H1 (cell line): ENCODE results near the gene DLGAP3. TPM values are rescaled to one million over a fixed set of nuclear protein-coding genes. Genes with fewer than 3 reads are reported as not detected.

ENCODE experiments used
- CTCF ChIA-PET: fragments of 300-600 bp; sonication (Branson Sonifier 250); formaldehyde crosslinking; loops from one replicate; lab custom pipeline; 2021; ENCODE audit not compliant: partially characterized antibody; lab: Charles Lee
- POLR2A ChIA-PET: fragments of 300-600 bp; sonication (Branson Sonifier 250); formaldehyde crosslinking; loops from one replicate; lab custom pipeline; 2021; ENCODE audit warnings: inconsistent platforms; ENCODE audit not compliant: partially characterized antibody; lab: Charles Lee
- DNase-seq, 2 experiments: peaks; one replicate each; pipeline versions ENCODE4 v3.0.0 to v3.0.0-alpha.2; 2010 to 2022; ENCODE audit warnings: low spot score in 2 of 2, low read depth in 1 of 2, mixed read lengths in 1 of 2
- FAIRE-seq: peaks from 2 replicates; lab custom pipeline; 2011; peaks lifted over from hg19 to GRCh38; lab: Jason Lieb, UNC
- H2AFZ ChIP-seq: 2 replicates; pipeline ENCODE4 v1.8.1; 2012; ENCODE audit warnings: low read length, inconsistent platforms
- H2AK5ac ChIP-seq: 2 replicates; pipeline ENCODE4 v1.6.1; 2013; ENCODE audit warnings: low read depth, low read length
- H2BK120ac ChIP-seq: replicated peaks from 2 replicates; pipeline ENCODE3; 2013; ENCODE audit warnings: low read depth, low read length, inconsistent platforms
- H2BK12ac ChIP-seq: 2 replicates; pipeline ENCODE4 v1.6.1; 2013; ENCODE audit warnings: low read depth, low read length
- H2BK15ac ChIP-seq: 2 replicates; pipeline ENCODE4 v1.6.1; 2013; ENCODE audit warnings: low read length
- H2BK20ac ChIP-seq: 2 replicates; pipeline ENCODE4 v1.6.1; 2013; ENCODE audit warnings: low read length
- H2BK5ac ChIP-seq: 2 replicates; pipeline ENCODE4 v1.6.1; 2013; ENCODE audit warnings: low read depth, low read length
- H3K14ac ChIP-seq: 2 replicates; pipeline ENCODE4 v1.6.1; 2013; ENCODE audit warnings: inconsistent platforms; ENCODE audit not compliant: insufficient read length
- H3K18ac ChIP-seq: 2 replicates; pipeline ENCODE4 v1.6.1; 2013; ENCODE audit warnings: low read length; ENCODE audit errors: extremely low read depth
- H3K23ac ChIP-seq: 2 replicates; pipeline ENCODE4 v1.6.1; 2013; ENCODE audit warnings: inconsistent platforms; ENCODE audit not compliant: insufficient read length
- H3K23me2 ChIP-seq: 2 replicates; pipeline ENCODE4 v1.6.1; 2013; ENCODE audit warnings: low read depth, low read length
- H3K27ac ChIP-seq: 2 replicates; pipeline ENCODE4 v1.6.1; 2011; ENCODE audit warnings: low read depth, low read length, inconsistent platforms
- H3K27me3 ChIP-seq, 4 experiments: replicated peaks in 1 of 4; 1 replicate in 1 of 4; 2 replicates in 3 of 4; pipeline versions ENCODE4 v1.6.1 to v1.8.1; 2011 to 2013; ENCODE audit warnings: low read length in 3 of 4, mild to moderate bottlenecking in 3 of 4, inconsistent platforms in 2 of 4, mixed read lengths in 2 of 4, moderate library complexity in 1 of 4; ENCODE audit not compliant: control insufficient read depth in 3 of 4, insufficient read depth in 3 of 4; ENCODE audit errors: extremely low read depth in 1 of 4
- H3K36me3 ChIP-seq, 4 experiments: 2 replicates each; pipeline versions ENCODE4 v1.6.1 to v1.8.1; 2011 to 2013; ENCODE audit warnings: mild to moderate bottlenecking in 4 of 4, low read length in 3 of 4, moderate library complexity in 2 of 4, control low read depth in 1 of 4, inconsistent platforms in 1 of 4; ENCODE audit not compliant: insufficient read depth in 4 of 4, control insufficient read depth in 2 of 4
- H3K4ac ChIP-seq: replicated peaks from 2 replicates; pipeline ENCODE3; 2013; ENCODE audit warnings: low read length, low read depth, mixed read lengths, inconsistent platforms; ENCODE audit not compliant: insufficient read length
- H3K4me1 ChIP-seq, 4 experiments: replicated peaks in 1 of 4; 1 replicate in 1 of 4; 2 replicates in 3 of 4; pipeline versions ENCODE4 v1.6.1 to v1.8.1; 2011 to 2013; ENCODE audit warnings: low read length in 3 of 4, inconsistent platforms in 2 of 4, mixed read lengths in 1 of 4; ENCODE audit not compliant: insufficient read depth in 4 of 4, control insufficient read depth in 3 of 4
- H3K4me2 ChIP-seq, 2 experiments: 2 replicates each; pipeline versions ENCODE4 v1.6.1 to v1.8.1; 2011 to 2013; ENCODE audit warnings: low read depth in 2 of 2, low read length in 2 of 2, control low read depth in 1 of 2, inconsistent platforms in 1 of 2, mild to moderate bottlenecking in 1 of 2; ENCODE audit not compliant: insufficient read depth in 1 of 2
- H3K4me3 ChIP-seq, 4 experiments: fragments of 200-600, 300-600 bp in 1 of 4; sonication (generic), shearing (Covaris generic), sonication (Bioruptor Twin) in 1 of 4; 2 replicates each; pipeline versions ENCODE4 v1.5.1 to v1.8.1; 2011 to 2016; ENCODE audit warnings: low read length in 4 of 4, low read depth in 3 of 4, control low read depth in 2 of 4, inconsistent platforms in 2 of 4, mild to moderate bottlenecking in 2 of 4, mixed read lengths in 1 of 4, moderate library complexity in 1 of 4; ENCODE audit not compliant: insufficient read depth in 2 of 4; ENCODE audit errors: extremely low read depth in 1 of 4
- H3K56ac ChIP-seq: replicated peaks from 2 replicates; pipeline ENCODE3; 2013; ENCODE audit warnings: low read depth, mild to moderate bottlenecking, mixed read lengths, low read length, inconsistent platforms; ENCODE audit not compliant: insufficient read length
- H3K79me1 ChIP-seq: 2 replicates; pipeline ENCODE4 v1.6.1; 2013; ENCODE audit warnings: low read depth, low read length, control low read depth
- H3K79me2 ChIP-seq, 2 experiments: 2 replicates each; pipeline versions ENCODE4 v1.6.1 to v1.8.1; 2012 to 2013; ENCODE audit warnings: low read length in 2 of 2, mild to moderate bottlenecking in 2 of 2, inconsistent platforms in 1 of 2; ENCODE audit not compliant: insufficient read depth in 2 of 2, control insufficient read depth in 1 of 2
- H3K9ac ChIP-seq, 4 experiments: replicated peaks in 1 of 4; 1 replicate in 1 of 4; 2 replicates in 3 of 4; pipeline versions ENCODE4 v1.6.1 to v1.8.1; 2011 to 2013; ENCODE audit warnings: low read depth in 3 of 4, low read length in 3 of 4, control low read depth in 2 of 4, mild to moderate bottlenecking in 2 of 4, moderate library complexity in 2 of 4, inconsistent platforms in 1 of 4; ENCODE audit errors: extremely low read depth in 1 of 4
- H3K9me3 ChIP-seq, 2 experiments: 2 replicates each; pipeline versions ENCODE4 v1.6.1 to v1.8.1; 2012 to 2013; ENCODE audit warnings: mild to moderate bottlenecking in 2 of 2, moderate library complexity in 2 of 2, control low read depth in 1 of 2, inconsistent platforms in 1 of 2, low read depth in 1 of 2, low read length in 1 of 2, mixed read lengths in 1 of 2; ENCODE audit not compliant: insufficient read depth in 2 of 2
- H4K20me1 ChIP-seq, 2 experiments: replicated peaks in 1 of 2; 2 replicates each; pipeline versions ENCODE3 to v1.8.1; 2011 to 2013; ENCODE audit warnings: inconsistent platforms in 2 of 2, low read length in 2 of 2, mild to moderate bottlenecking in 1 of 2; ENCODE audit not compliant: insufficient read depth in 2 of 2, control insufficient read depth in 1 of 2
- H4K5ac ChIP-seq: 2 replicates; pipeline ENCODE4 v1.6.1; 2013; ENCODE audit warnings: low read length, low read depth, mixed read lengths, inconsistent platforms; ENCODE audit not compliant: insufficient read length
- H4K8ac ChIP-seq: 2 replicates; pipeline ENCODE4 v1.8.0; 2013; ENCODE audit warnings: mild to moderate bottlenecking, moderate library complexity, low read length, inconsistent platforms; ENCODE audit not compliant: insufficient read depth; ENCODE audit errors: extremely low read depth
- H4K91ac ChIP-seq: replicated peaks from 2 replicates; pipeline ENCODE3; 2013; ENCODE audit warnings: low read length, mixed read lengths, inconsistent platforms; ENCODE audit not compliant: insufficient read length
- WGBS, 2 experiments: shearing (Covaris generic) in 1 of 2; methylation state at CpG; one replicate each; pipeline versions ENCODE4 v1.1.6 to v1.1.7; 2013 to 2015; ENCODE audit warnings: low lambda C conversion rate in 2 of 2, mixed read lengths in 2 of 2, inconsistent platforms in 1 of 2, low coverage in 1 of 2, missing lambda C conversion rate in 1 of 2; ENCODE audit not compliant: insufficient replicate concordance in 2 of 2, insufficient coverage in 1 of 2, insufficient read length in 1 of 2; ENCODE audit errors: extremely low coverage in 1 of 2, missing lambda C conversion rate in 1 of 2; 5-methylcytosine and 5-hydroxymethylcytosine counted together
- polyA plus RNA-seq, 7 experiments: library from polyadenylated mRNA; depleted of rRNA in 3 of 7; stranded (reverse) in 5 of 7; unstranded in 2 of 7; fragments of >200 nt in 5 of 7; fragments of 200-250 nt in 2 of 7; gene quantifications; 1 replicate in 5 of 7; 2 replicates in 1 of 7; 4 replicates in 1 of 7; pipeline versions ENCODE4 v1.2.1 to v1.2.3, GENCODE V29; 2011 to 2013; ENCODE audit warnings: missing spikeins in 2 of 7, mixed read lengths in 2 of 7
- total RNA-seq: library from RNA; stranded (reverse); fragmentation: NEBNext Ultra II Directional; extraction: Animal tissue kit (Norgen Biotek cat#: 25700); gene quantifications from 2 replicates; pipeline ENCODE4 v1.2.1, GENCODE V29; 2021

The DLGAP3 gene
- total and polyA plus RNA-seq, 2 of the 8 experiments (the other 6 are each of a cell fraction or from before 2014, with no cell fraction given), result 3.8 to 13.2 TPM

- H3K4me1 ChIP-seq, result no peaks in the 10 kb centered on the region
- no peak overlapping the region for H3K27ac ChIP-seq
- H3K27me3 ChIP-seq, result no peaks in the 10 kb centered on the region; a peak in 1 of 7 replicates
- H3K23me2 ChIP-seq, result no peaks in the 10 kb centered on the region; the same call in 1 of the 2 replicates
- H2AK5ac ChIP-seq, result no peak overlapping the region
- no peak overlapping the region for H3K23ac ChIP-seq
- no peak overlapping the region for H2AFZ ChIP-seq
- DNase-seq (no peak), FAIRE-seq (no peak)
- H4K20me1 ChIP-seq, result peaks cover 0 to 1% of the 10 kb centered on the region in 2 experiments
- H3K4ac ChIP-seq, result no peak overlapping the region
- H3K56ac ChIP-seq, result no peak overlapping the region
- no peak overlapping the region for H2BK20ac ChIP-seq
- H3K36me3 ChIP-seq, result no peaks in the 10 kb centered on the region
- no peak overlapping the region for H3K14ac ChIP-seq
- H4K8ac ChIP-seq, result no peak overlapping the region
- no peaks in the 10 kb centered on the region for H3K9me3 ChIP-seq
- no peak overlapping the region for H2BK120ac ChIP-seq
- no peak overlapping the region for H3K4me2 ChIP-seq
- CTCF ChIA-PET, result no interaction called here
- WGBS, 2 experiments, result 85% methylated on average over 8 of the region's 8 CpGs; no CpG with 5 or more reads in 1 of the 2 experiments
- no peak overlapping the region for H3K18ac ChIP-seq
- no peak overlapping the region for H3K4me3 ChIP-seq
- H4K91ac ChIP-seq, result no peak overlapping the region
- POLR2A ChIA-PET, result no interaction called here
- H2BK12ac ChIP-seq, result no peak overlapping the region
- no peak overlapping the region for H3K9ac ChIP-seq
- no peak overlapping the region for H2BK5ac ChIP-seq
- H4K5ac ChIP-seq, result no peak overlapping the region
- no peak overlapping the region for H2BK15ac ChIP-seq
- no peaks in the 10 kb centered on the region for H3K79me1 ChIP-seq
- no peaks in the 10 kb centered on the region for H3K79me2 ChIP-seq
Observed at GRCh38 chr1:34911465-34911864, 18.0 kb downstream of the DLGAP3 start.
